ENCODE data around the gene TENT4B. TPM values are rescaled to one million over a fixed set of nuclear protein-coding genes. Genes with fewer than 3 reads are reported as not detected.

The TENT4B gene
- total and polyA plus RNA-seq, 2 donors (not counting 1 experiment from before 2014, with no cell fraction given), result 11.1 to 12.2 TPM

GRCh38 chr16:50263060-50263909 lies 110.2 kb downstream of the TENT4B start:
- DNase-seq (ENCODE audit: low read depth in 2 of 2), result no peak
- H3K27ac ChIP-seq (ENCODE audit: insufficient read depth, low read length), result no peak overlapping the region
- no peak for TF ChIP-seq EZH2 (IDR thresholded peaks at IDR 0.05; ENCODE audit: low read length, missing control alignments)
- TF ChIP-seq, protein P1, sequence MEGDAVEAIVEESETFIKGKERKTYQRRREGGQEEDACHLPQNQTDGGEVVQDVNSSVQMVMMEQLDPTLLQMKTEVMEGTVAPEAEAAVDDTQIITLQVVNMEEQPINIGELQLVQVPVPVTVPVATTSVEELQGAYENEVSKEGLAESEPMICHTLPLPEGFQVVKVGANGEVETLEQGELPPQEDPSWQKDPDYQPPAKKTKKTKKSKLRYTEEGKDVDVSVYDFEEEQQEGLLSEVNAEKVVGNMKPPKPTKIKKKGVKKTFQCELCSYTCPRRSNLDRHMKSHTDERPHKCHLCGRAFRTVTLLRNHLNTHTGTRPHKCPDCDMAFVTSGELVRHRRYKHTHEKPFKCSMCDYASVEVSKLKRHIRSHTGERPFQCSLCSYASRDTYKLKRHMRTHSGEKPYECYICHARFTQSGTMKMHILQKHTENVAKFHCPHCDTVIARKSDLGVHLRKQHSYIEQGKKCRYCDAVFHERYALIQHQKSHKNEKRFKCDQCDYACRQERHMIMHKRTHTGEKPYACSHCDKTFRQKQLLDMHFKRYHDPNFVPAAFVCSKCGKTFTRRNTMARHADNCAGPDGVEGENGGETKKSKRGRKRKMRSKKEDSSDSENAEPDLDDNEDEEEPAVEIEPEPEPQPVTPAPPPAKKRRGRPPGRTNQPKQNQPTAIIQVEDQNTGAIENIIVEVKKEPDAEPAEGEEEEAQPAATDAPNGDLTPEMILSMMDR (conservative IDR thresholded peaks at IDR 0.05 in 1 of 2, IDR thresholded peaks at IDR 0.05 in 1 of 2; ENCODE audit: low read depth in 1 of 2, low read length in 2 of 2), result no peak

DNA sequence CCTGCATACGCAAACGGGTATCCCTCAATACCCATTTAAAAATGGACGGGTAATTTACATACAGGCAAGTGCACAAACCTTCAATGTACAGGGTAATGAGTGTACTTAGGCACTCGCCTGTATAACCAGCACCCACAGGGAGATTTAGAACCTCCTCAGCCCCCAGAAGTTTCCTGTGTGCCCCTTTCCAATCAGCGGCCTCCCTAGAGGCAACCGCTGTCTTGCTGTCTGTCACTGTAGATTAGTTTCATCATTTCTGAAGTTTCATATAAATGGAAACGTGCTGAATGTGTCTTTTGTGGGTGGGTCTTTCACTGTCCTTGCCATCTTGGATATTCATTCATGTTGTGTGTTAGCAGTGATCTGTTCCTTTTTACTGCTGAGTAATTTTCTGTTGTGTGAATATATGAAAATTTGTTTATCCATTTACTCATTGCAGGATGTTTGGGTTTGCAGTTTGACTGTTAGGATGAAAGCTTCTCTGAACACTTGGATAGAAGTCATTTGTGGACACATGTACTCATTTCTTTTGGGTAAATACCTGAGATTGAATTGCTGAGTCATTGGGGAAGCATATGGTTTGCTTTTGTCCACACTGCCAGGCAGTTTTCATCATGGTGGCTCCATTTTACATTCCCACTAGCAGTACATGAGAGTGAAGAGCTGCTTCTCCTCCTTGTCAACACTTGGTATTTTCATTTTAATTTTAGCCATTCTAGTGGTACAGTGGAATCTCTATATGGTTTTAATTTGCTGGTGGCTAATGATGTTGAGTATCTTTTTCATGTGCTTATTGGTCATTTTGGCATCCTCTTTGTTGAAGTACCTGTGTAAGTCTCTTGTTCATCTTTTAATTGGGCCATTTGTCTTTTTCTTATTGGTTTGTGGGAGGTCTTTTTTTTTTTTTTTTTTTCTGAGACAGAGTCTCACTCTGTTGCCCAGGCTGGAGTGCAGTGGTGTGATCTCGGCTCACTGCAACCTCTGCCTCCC lies 111.1 kb downstream of the TENT4B start:
- H3K9me3 ChIP-seq (ENCODE audit: control insufficient read depth, insufficient read depth, low read depth, low read length), result no peaks in the 10 kb centered on the region
- no peak overlapping the region for H2AFZ ChIP-seq (ENCODE audit: low read length)
- no peak overlapping the region for H3K4me3 ChIP-seq (replicated peaks in 1 of 4; ENCODE audit: control extremely low read depth in 1 of 4, insufficient read depth in 1 of 4, low read depth in 3 of 4, low read length in 4 of 4)
- no peak for TF ChIP-seq EZH2 (IDR thresholded peaks at IDR 0.05; ENCODE audit: low read length, missing control alignments)
- TF ChIP-seq, protein P1 (conservative IDR thresholded peaks at IDR 0.05 in 1 of 2, IDR thresholded peaks at IDR 0.05 in 1 of 2; ENCODE audit: low read depth in 1 of 2, low read length in 2 of 2), result no peak
- no peak overlapping the region for H3K27ac ChIP-seq (ENCODE audit: insufficient read depth, low read length)
- DNase-seq (ENCODE audit: low read depth in 2 of 2), result peak; percentile 50 to 56
- H3K27me3 ChIP-seq (ENCODE audit: control insufficient read depth, insufficient read depth, low read length), result no peaks in the 10 kb centered on the region
- no peak overlapping the region for H3K9ac ChIP-seq (ENCODE audit: insufficient read depth, low read length)
- H3K79me2 ChIP-seq (ENCODE audit: control insufficient read depth, insufficient read depth, low read length), result peaks cover 2% of the 10 kb centered on the region
- no peak overlapping the region for H3K4me2 ChIP-seq (ENCODE audit: extremely low read depth, insufficient read depth, low read length)
- H3K4me1 ChIP-seq (ENCODE audit: control insufficient read depth, extremely low read depth, insufficient read depth, low read length), result peaks cover 23% of the 10 kb centered on the region
- no peaks in the 10 kb centered on the region for H3K36me3 ChIP-seq (ENCODE audit: control insufficient read depth, insufficient read depth, low read length)
- no peaks in the 10 kb centered on the region for H4K20me1 ChIP-seq (ENCODE audit: control insufficient read depth, extremely low read depth, insufficient read depth, low read length)

More at GRCh38 chr16:50263060-50263909, 110.2 kb downstream of the TENT4B start:
- H2AFZ ChIP-seq (ENCODE audit: low read length), result no peak overlapping the region
- H3K4me1 ChIP-seq (ENCODE audit: control insufficient read depth, extremely low read depth, insufficient read depth, low read length), result peaks cover 23% of the 10 kb centered on the region
- no peaks in the 10 kb centered on the region for H3K27me3 ChIP-seq (ENCODE audit: control insufficient read depth, insufficient read depth, low read length)
- no peak overlapping the region for H3K9ac ChIP-seq (ENCODE audit: insufficient read depth, low read length)
- no peaks in the 10 kb centered on the region for H3K36me3 ChIP-seq (ENCODE audit: control insufficient read depth, insufficient read depth, low read length)
- no peak overlapping the region for H3K4me2 ChIP-seq (ENCODE audit: extremely low read depth, insufficient read depth, low read length)
- H3K9me3 ChIP-seq (ENCODE audit: control insufficient read depth, insufficient read depth, low read depth, low read length), result no peaks in the 10 kb centered on the region
- H3K79me2 ChIP-seq (ENCODE audit: control insufficient read depth, insufficient read depth, low read length), result peaks cover 2% of the 10 kb centered on the region
- no peaks in the 10 kb centered on the region for H4K20me1 ChIP-seq (ENCODE audit: control insufficient read depth, extremely low read depth, insufficient read depth, low read length)
- H3K4me3 ChIP-seq (replicated peaks in 1 of 4; ENCODE audit: control extremely low read depth in 1 of 4, insufficient read depth in 1 of 4, low read depth in 3 of 4, low read length in 4 of 4), result no peak overlapping the region

DNA sequence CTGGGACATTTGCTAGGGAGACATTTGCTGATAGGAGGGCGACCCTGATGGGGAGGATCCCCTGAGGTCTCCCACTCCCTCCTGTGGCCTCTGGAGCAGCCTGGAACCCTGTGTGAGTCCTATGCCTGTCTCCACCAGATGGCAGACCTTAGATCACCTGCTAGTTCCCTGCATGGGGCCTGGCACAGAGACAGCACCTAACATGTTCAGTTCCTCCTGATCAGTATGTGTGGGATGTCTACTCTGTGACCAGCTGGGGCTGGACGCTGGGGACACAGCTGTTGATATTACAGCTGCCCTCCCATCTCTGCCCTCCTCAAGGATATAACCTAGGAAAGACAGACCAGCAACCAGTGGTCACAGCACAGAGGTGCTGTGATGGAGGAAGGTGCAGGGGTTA lies 112.2 kb downstream of the TENT4B start:
- no peaks in the 10 kb centered on the region for H3K27me3 ChIP-seq (ENCODE audit: control insufficient read depth, insufficient read depth, low read length)
- H3K79me2 ChIP-seq (ENCODE audit: control insufficient read depth, insufficient read depth, low read length), result peaks cover 2% of the 10 kb centered on the region
- no peak for DNase-seq (ENCODE audit: low read depth in 2 of 2)
- H3K4me3 ChIP-seq (replicated peaks in 1 of 4; ENCODE audit: control extremely low read depth in 1 of 4, insufficient read depth in 1 of 4, low read depth in 3 of 4, low read length in 4 of 4), result no peak overlapping the region
- H3K9me3 ChIP-seq (ENCODE audit: control insufficient read depth, insufficient read depth, low read depth, low read length), result no peaks in the 10 kb centered on the region
- no peak overlapping the region for H3K9ac ChIP-seq (ENCODE audit: insufficient read depth, low read length)
- TF ChIP-seq EZH2 (IDR thresholded peaks at IDR 0.05; ENCODE audit: low read length, missing control alignments), result no peak
- TF ChIP-seq, protein P1 (conservative IDR thresholded peaks at IDR 0.05 in 1 of 2, IDR thresholded peaks at IDR 0.05 in 1 of 2; ENCODE audit: low read depth in 1 of 2, low read length in 2 of 2), result peak; percentile 4 to 21
- H3K4me2 ChIP-seq (ENCODE audit: extremely low read depth, insufficient read depth, low read length), result no peak overlapping the region
- no peaks in the 10 kb centered on the region for H4K20me1 ChIP-seq (ENCODE audit: control insufficient read depth, extremely low read depth, insufficient read depth, low read length)
- H3K4me1 ChIP-seq (ENCODE audit: control insufficient read depth, extremely low read depth, insufficient read depth, low read length), result peaks cover 15% of the 10 kb centered on the region
- no peaks in the 10 kb centered on the region for H3K36me3 ChIP-seq (ENCODE audit: control insufficient read depth, insufficient read depth, low read length)
- no peak overlapping the region for H2AFZ ChIP-seq (ENCODE audit: low read length)
- H3K27ac ChIP-seq (ENCODE audit: insufficient read depth, low read length), result no peak overlapping the region
